Measurements from ENCODE around the gene ADAM17.

DNA sequence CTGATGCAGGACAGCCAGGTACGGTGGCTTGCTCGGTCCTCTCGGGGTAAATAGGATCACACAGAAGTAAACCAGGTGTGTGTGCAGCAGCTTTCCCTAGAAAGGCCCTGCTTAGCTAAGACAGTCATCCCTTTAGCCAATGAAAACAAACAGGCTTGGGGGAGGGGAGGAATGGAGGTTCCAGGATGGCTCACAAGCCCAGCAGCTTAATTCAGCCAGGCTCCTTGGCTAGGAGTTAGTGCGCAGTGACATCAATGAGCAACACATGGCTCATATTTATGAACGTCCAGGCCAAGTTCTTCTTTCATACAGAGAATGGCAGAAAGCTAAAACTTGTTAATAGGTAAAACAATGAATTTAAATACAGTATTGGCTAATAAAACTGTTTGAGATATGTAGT lies 71.1 kb downstream of the ADAM17 start:
- no peak for TF ChIP-seq CTCF (conservative IDR thresholded peaks at IDR 0.05; ENCODE audit: low read length)
- no peak for TF ChIP-seq EZH2phosphoT487 (IDR thresholded peaks at IDR 0.05; ENCODE audit: borderline replicate concordance)

Data from Loucy (cell line).